Measurements from ENCODE around the gene DLG2. TPM values are rescaled to one million over a fixed set of nuclear protein-coding genes. Genes with fewer than 3 reads are reported as not detected.

DLG2 gene
- total RNA-seq, 2 experiments from 2014 or later, result 6.9 to 8.2 TPM

- POLR2A ChIA-PET, result interaction anchor here (0.5 to 1.4 kb wide), 4 partner anchors 64 to 1251 kb away, joined by 3 to 7 read pairs (median 4); no protein-coding TSS in a partner anchor
- Histone ChIP-seq H4K20me1 (ENCODE audit: insufficient read depth, low read length) (no peaks in the 10 kb centered on the region), H2AFZ (ENCODE audit: low read length) (no peak overlapping the region), H3K9me2 (ENCODE audit: insufficient read depth, low read length) (no peaks in the 10 kb centered on the region), H3K36me3 (ENCODE audit: insufficient read depth, low read length) (no peaks in the 10 kb centered on the region), H3K4me3 (ENCODE audit: low read depth, low read length, poor library complexity, severe bottlenecking) (no peak overlapping the region), H3K4me1 (ENCODE audit: insufficient read depth, low read length, poor library complexity, severe bottlenecking) (no peaks in the 10 kb centered on the region), H3K4me2 (ENCODE audit: low read length) (no peak overlapping the region), H3K9me3 (ENCODE audit: low read length) (no peaks in the 10 kb centered on the region), H3K27ac (ENCODE audit: low read depth, low read length, poor library complexity, severe bottlenecking) (no peak overlapping the region), H3K79me2 (ENCODE audit: insufficient read depth, low read depth, low read length) (no peaks in the 10 kb centered on the region)
- TF ChIP-seq EZH2phosphoT487 (IDR thresholded peaks at IDR 0.05; ENCODE audit: borderline replicate concordance, low read depth, low read length) (no peak), CTCF (conservative IDR thresholded peaks at IDR 0.05; ENCODE audit: low read length) (no peak)
- DNase-seq (ENCODE audit: low spot score), result no peak
- BruUV-seq (replicated peaks), result no TSS peak
- intact Hi-C loops (cut with micrococcal nuclease; ENCODE audit: unreplicated experiment), result loop anchor here (5.0 to 10.0 kb wide), 2 partner anchors 430 to 858 kb away; no protein-coding TSS in a partner anchor
- CTCF ChIA-PET (ENCODE audit: unreplicated experiment), result no interaction called here
Observed at GRCh38 chr11:83722392-83723119, 1904.6 kb downstream of the DLG2 start.

GRCh38 chr11:83721263-83721662 is 1905.9 kb downstream of the DLG2 start:
- Histone ChIP-seq H3K9me2 (ENCODE audit: insufficient read depth, low read length) (no peaks in the 10 kb centered on the region), H4K20me1 (ENCODE audit: insufficient read depth, low read length) (no peaks in the 10 kb centered on the region), H3K4me2 (ENCODE audit: low read length) (no peak overlapping the region), H3K4me3 (ENCODE audit: low read depth, low read length, poor library complexity, severe bottlenecking) (no peak overlapping the region), H3K79me2 (ENCODE audit: insufficient read depth, low read depth, low read length) (no peaks in the 10 kb centered on the region), H3K36me3 (ENCODE audit: insufficient read depth, low read length) (no peaks in the 10 kb centered on the region), H2AFZ (ENCODE audit: low read length) (no peak overlapping the region), H3K27ac (ENCODE audit: low read depth, low read length, poor library complexity, severe bottlenecking) (no peak overlapping the region), H3K9me3 (ENCODE audit: low read length) (no peaks in the 10 kb centered on the region), H3K4me1 (ENCODE audit: insufficient read depth, low read length, poor library complexity, severe bottlenecking) (no peaks in the 10 kb centered on the region)
- ChIA-PET POLR2A (interaction anchor here (0.7 to 1.7 kb wide), 5 partner anchors 12 to 336 kb away, joined by 3 to 6 read pairs (median 3); no protein-coding TSS in a partner anchor), CTCF (ENCODE audit: unreplicated experiment) (interaction anchor here (0.6 kb wide), 1 partner anchor 30 kb away, joined by 3 read pairs; no protein-coding TSS in a partner anchor)
- DNase-seq (ENCODE audit: low spot score), result no peak
- BruUV-seq (replicated peaks), result no TSS peak
- intact Hi-C loops (cut with micrococcal nuclease; ENCODE audit: unreplicated experiment), result loop anchor here (5.0 to 10.0 kb wide), 2 partner anchors 429 to 856 kb away; no protein-coding TSS in a partner anchor
- TF ChIP-seq EZH2phosphoT487 (IDR thresholded peaks at IDR 0.05; ENCODE audit: borderline replicate concordance, low read depth, low read length), result no peak
- TF ChIP-seq CTCF (conservative IDR thresholded peaks at IDR 0.05; ENCODE audit: low read length), result no peak

GRCh38 chr11:83720675-83721074 is 1906.5 kb downstream of the DLG2 start:
- no peaks in the 10 kb centered on the region for H3K79me2 ChIP-seq (ENCODE audit: insufficient read depth, low read depth, low read length)
- no peak overlapping the region for H3K27ac ChIP-seq (ENCODE audit: low read depth, low read length, poor library complexity, severe bottlenecking)
- no peaks in the 10 kb centered on the region for H3K9me2 ChIP-seq (ENCODE audit: insufficient read depth, low read length)
- ChIA-PET POLR2A (interaction anchor here (0.7 to 1.7 kb wide), 6 partner anchors 12 to 416 kb away, joined by 3 to 8 read pairs (median 4); no protein-coding TSS in a partner anchor), CTCF (ENCODE audit: unreplicated experiment) (interaction anchor here (0.6 kb wide), 1 partner anchor 31 kb away, joined by 3 read pairs; no protein-coding TSS in a partner anchor)
- H4K20me1 ChIP-seq (ENCODE audit: insufficient read depth, low read length), result no peaks in the 10 kb centered on the region
- H3K9me3 ChIP-seq (ENCODE audit: low read length), result no peaks in the 10 kb centered on the region
- H3K4me3 ChIP-seq (ENCODE audit: low read depth, low read length, poor library complexity, severe bottlenecking), result no peak overlapping the region
- no peak overlapping the region for H2AFZ ChIP-seq (ENCODE audit: low read length)
- no TSS peak for BruUV-seq (replicated peaks)
- intact Hi-C loops (cut with micrococcal nuclease; ENCODE audit: unreplicated experiment), result loop anchor here (5.0 to 10.0 kb wide), 2 partner anchors 428 to 856 kb away; no protein-coding TSS in a partner anchor
- no peak overlapping the region for H3K4me2 ChIP-seq (ENCODE audit: low read length)
- DNase-seq (ENCODE audit: low spot score), result no peak
- TF ChIP-seq EZH2phosphoT487 (IDR thresholded peaks at IDR 0.05; ENCODE audit: borderline replicate concordance, low read depth, low read length) (no peak), CTCF (conservative IDR thresholded peaks at IDR 0.05; ENCODE audit: low read length) (no peak)
- H3K4me1 ChIP-seq (ENCODE audit: insufficient read depth, low read length, poor library complexity, severe bottlenecking), result no peaks in the 10 kb centered on the region
- no peaks in the 10 kb centered on the region for H3K36me3 ChIP-seq (ENCODE audit: insufficient read depth, low read length)
